Stimulated activated CD4-positive, alpha-beta T cell treated with anti-CD3 and anti-CD28 coated beads, Interleukin-4, amount 100 ng/mL, for 1 hour (primary cell): ENCODE results near the gene RGL2.
"Not testable (repeated sequence)": the region's sequence is repeated elsewhere in the genome, so short reads cannot be mapped to it uniquely, and the experiment has no call there.

ENCODE experiments used
- DNase-seq: peaks from one replicate; pipeline ENCODE4 v3.0.0-alpha.2; 2020

RGL2 gene

GRCh38 chr6:33289784-33290315 lies 8.9 kb downstream of the RGL2 start:
- no peak for DNase-seq

- DNase-seq = peak; percentile 74
These were observed 9.6 kb downstream of the RGL2 start, which contains the start of the genes PFDN6 and WDR46 for GRCh38 chr6:33288921-33289783. Gene PFDN6, plus strand, starts transcription at chr6:33289601. Its CDS starts 256 bp downstream, at chr6:33289857. Gene WDR46, minus strand, starts transcription at chr6:33289239. Its CDS starts 69 bp downstream, at chr6:33289170.

GRCh38 chr6:33288141-33288920 lies 10.4 kb downstream of the RGL2 start:
- no peak for DNase-seq

GRCh38 chr6:33286946-33287914 lies 11.5 kb downstream of the RGL2 start:
- no peak for DNase-seq

DNA sequence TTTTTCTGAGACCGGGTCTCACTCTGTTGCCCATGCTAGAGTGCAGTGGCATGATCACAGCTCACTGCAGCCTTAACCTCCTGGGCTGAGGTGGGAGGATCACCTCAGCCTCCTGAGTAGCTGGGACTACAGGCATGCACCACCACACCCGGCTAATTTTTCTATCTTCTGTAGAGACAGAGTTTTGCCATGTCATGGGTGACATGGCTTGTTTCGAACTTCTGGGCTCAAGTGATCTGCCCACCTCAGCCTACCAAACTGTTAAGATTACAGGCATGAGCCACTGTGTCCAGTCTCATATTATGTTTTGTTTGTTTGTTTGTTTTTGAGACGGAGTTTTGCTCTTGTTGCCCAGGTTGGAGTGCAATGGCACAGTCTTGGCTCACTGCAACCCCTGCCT lies 13.5 kb downstream of the RGL2 start:
- not testable (repeated sequence) for DNase-seq

DNA sequence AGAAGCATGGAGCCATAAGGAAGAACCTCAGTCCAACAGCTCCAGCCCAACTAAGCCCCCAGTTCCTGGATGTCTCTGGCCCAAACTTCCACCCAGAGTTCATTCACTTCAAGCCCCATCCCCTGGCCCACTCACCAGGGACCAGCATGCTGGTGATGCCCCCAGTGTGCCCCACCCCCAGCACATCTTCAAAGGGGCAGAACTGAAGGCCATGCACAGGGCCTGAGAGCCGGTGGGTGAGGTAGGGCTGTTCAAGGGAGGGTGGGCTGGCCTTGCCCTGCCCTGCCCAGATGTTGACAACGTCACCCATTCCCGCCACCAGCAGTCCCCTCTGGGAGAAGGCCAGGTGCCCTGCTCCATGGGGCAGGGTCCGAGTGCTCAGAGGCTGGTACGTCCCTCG lies 18.2 kb downstream of the RGL2 start:
- no peak for DNase-seq

DNA sequence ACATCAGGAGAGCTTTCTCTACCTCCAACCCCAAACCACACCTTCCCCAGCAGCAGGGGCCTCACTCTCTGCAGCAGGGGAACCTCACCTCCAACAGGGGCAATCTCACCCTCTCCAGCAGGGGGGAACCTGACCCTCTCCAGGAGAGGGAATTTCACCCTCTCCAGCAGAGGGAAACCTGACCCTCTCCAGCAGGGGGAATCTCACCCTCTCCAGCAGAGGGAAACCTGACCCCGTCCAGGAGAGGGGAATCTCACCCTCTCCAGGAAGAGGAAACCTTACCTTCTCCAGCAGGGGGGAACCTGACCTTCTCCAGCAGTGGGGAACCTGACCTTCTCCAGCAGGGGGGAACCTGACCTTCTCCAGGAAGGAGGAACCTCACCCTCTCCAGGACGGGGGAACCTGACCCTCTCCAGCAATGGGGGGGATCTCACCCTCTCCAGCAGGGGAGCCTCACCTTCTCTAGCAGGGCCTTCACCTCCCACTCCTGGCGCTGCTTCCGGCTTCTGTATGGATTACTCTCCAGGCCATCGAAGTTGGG lies 18.7 kb downstream of the RGL2 start:
- no peak for DNase-seq

GRCh38 chr6:33279257-33279695 lies 19.5 kb downstream of the RGL2 start:
- DNase-seq = no peak

- DNase-seq = no peak
These were observed 19.9 kb downstream of the RGL2 start for GRCh38 chr6:33278810-33279209.

DNA sequence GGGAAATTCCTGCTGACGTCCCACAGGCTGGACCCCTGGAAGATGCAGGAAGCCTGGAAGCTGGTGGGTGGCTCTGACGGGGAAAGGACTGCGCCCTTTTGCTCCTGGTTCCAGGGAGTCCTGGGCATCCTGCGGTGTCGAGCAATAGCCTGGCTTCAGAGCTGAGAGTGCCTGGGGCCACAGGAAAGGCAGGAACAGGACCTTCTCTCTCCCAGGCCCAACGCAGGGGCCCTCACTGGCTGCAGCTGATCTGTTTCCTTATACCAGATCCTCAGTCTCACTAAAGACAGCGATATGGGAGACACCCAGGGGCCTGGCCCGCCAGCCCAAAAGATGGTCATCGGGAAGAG lies 20.4 kb downstream of the RGL2 start:
- DNase-seq = no peak

DNA sequence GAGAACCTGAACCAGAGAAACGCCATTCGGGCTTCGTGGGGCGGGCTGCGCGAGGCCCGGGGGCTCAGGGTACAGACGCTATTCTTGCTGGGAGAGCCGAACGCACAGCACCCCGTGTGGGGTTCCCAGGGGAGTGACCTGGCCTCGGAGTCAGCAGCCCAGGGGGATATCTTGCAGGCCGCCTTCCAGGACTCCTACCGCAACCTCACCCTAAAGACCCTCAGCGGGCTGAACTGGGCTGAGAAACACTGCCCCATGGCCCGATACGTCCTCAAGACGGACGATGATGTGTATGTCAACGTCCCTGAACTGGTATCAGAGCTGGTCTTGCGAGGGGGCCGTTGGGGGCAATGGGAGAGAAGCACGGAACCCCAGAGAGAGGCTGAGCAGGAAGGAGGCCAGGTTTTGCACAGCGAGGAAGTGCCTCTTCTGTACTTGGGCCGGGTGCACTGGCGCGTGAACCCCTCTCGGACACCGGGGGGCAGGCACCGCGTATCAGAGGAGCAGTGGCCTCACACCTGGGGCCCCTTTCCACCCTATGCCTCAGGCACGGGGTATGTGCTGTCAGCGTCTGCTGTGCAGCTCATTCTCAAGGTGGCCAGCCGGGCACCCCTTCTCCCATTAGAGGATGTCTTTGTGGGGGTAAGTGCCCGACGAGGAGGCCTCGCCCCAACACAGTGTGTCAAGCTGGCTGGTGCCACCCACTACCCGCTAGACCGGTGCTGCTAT lies 20.9 kb downstream of the RGL2 start:
- peak; percentile 35 for DNase-seq

DNA sequence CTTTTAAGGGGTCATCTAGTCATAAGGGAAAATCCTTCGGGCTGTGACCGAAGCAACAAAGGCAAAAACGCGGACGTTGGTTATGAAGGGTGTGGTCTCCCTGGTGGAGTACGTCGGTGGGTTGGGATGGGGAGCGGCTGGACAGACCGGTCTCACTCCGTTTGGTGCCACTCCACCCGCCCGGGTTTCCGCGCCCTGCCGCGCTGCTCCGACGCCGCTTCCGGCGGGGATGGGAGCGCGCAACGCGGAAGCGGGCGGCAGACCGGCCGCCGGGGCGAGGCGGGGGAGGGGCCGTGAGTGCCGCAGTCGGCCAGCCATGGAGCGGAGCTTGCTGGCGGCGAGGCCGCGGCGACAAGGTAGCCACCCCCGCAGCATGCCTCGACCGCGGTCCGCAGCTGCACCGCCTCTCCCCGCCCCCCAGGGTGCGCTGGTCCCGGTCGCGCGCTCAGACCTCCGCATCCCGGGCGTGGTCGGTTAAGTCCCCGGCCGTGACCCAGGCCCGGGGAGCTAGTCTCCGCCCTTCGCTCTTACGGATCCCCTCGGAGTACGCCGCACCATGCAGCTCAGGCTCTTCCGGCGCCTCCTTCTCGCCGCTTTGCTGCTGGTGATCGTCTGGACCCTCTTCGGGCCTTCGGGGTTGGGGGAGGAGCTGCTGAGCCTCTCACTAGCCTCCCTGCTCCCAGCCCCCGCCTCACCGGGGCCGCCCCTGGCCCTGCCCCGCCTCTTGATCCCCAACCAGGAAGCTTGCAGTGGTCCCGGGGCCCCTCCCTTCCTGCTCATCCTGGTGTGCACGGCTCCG lies 21.7 kb downstream of the RGL2 start, which contains the start of gene B3GALT4:
Gene B3GALT4, plus strand, starts transcription at position 260 of the 799 bp plus-strand sequence. Its CDS starts 297 bp downstream, at position 557.
- peak; percentile 76 for DNase-seq

DNA sequence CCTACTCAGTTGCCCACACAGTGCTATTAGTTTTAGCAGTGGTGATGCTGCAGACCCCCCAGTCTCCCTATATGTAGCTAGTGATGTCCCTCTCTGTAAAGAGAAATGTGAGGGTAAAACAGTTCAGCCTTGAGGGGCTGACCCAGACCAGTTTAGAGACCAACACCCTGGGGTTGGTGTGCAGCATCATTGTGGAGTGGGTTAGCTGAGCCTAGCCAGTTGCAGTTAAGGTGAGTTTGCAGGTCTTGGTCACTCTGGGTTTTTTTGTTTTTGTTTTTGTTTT lies 22.2 kb downstream of the RGL2 start:
- DNase-seq = no peak

DNA sequence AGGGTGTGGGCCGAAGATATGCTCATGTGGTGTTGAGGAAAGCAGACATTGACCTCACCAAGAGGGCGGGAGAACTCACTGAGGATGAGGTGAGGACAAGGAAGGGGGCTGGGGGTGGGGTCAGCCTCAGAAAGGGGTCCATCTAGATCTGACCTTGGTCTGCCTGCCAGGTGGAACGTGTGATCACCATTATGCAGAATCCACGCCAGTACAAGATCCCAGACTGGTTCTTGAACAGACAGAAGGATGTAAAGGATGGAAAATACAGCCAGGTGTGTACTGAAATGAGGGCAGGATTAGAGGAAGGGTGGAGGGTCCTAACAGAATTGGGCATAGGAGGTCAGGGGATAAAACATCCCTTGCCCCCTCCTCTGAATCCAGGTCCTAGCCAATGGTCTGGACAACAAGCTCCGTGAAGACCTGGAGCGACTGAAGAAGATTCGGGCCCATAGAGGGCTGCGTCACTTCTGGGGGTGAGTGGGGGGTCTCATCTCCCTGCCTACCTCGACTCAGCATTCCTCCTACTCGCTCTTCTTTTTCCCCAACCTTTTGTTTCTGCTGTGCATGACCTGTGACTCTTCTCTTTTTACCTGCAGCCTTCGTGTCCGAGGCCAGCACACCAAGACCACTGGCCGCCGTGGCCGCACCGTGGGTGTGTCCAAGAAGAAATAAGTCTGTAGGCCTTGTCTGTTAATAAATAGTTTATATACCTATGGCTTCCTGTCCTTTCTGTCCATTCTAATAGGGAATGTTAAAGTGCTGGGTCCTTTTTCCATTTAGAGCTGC lies 22.8 kb downstream of the RGL2 start:
- DNase-seq = not testable (repeated sequence)

GRCh38 chr6:33273924-33274902 lies 24.5 kb downstream of the RGL2 start:
- DNase-seq = no peak

- DNase-seq = no peak
These were observed 25.4 kb downstream of the RGL2 start for GRCh38 chr6:33273129-33273923.

DNA sequence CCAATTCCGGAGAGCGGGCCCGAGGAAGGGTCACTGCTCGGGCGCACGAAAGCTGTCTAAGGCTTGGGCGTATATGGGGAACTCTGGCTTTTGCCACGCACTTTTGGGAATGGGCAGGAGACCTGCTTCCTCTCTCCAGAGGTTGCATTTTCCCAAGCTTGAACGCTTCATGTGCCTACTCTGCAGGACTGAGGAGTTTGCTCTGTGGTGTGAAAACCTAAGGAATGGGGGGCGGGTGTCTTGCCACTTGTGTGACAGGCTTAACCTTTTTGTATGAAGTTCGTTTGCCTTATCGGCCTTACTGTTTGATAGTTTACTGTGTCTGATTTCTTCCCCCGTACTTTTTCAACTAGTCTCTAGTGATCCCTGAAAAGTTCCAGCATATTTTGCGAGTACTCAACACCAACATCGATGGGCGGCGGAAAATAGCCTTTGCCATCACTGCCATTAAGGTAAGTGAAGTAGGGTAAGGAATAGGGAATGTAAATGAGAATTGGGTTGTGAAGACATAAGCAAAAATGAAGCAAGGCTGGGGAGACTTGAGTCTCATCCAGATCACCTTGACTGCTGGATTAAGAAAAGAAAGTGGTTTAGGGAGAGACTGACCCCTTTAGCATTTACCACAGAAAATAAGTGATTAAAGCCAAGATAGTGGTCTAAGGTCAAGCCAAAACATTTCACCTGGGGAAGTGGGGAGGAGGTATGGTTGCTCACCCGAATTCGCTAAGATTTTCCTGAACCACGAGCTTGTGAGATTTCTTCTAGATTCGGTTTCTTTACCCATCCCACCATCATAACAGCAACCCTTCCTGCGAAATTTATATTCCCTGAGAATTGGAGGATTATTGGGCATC lies 26.2 kb downstream of the RGL2 start:
- no peak for DNase-seq
